ENCODE data around the gene MRPS33.

DNA sequence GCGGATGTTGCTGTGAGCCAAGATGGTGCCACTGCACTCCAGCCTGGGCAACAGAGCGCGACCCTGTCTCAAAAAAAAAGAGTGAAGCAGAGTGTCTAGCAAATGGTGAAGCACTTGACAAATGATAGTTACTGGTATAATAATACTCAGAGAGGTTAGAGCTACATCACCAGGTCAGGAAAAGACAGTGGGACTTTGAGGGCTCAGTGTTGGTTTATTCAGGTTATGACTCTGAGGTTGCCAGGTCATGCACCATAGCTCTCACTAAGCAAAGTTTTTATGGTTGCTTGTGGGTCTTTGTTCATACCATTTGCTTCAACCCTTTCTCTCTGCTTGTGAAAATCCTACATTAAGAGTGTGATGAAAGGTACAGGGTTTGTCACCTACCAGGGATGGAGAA, 13.6 kb downstream of the MRPS33 start:
- no peak for TF ChIP-seq LEF1 (IDR thresholded peaks at IDR 0.05; ENCODE audit: borderline replicate concordance)
- TF ChIP-seq FOXM1 (IDR thresholded peaks at IDR 0.05; ENCODE audit: borderline replicate concordance): no peak
- TF ChIP-seq NFRKB (IDR thresholded peaks at IDR 0.05): no peak
- TF ChIP-seq BHLHE40 (IDR thresholded peaks at IDR 0.05; ENCODE audit: borderline replicate concordance): no peak
- TF ChIP-seq FOXK2 (IDR thresholded peaks at IDR 0.05): no peak
